ENCODE results near the gene ZNF664.

The ZNF664 gene

GRCh38 chr12:123949770-123950165 is 23.2 kb upstream of the ZNF664 start:
- POLR2A ChIA-PET: no interaction called here
- no peak for DNase-seq (ENCODE audit: extremely low spot score)
- CTCF ChIA-PET: no interaction called here
- no peak for TF ChIP-seq ELF4 (IDR thresholded peaks at IDR 0.05)
- TF ChIP-seq PKNOX1 (IDR thresholded peaks at IDR 0.05): no peak
- TF ChIP-seq FOXA1 (IDR thresholded peaks at IDR 0.05): no peak
- no peak for TF ChIP-seq SUZ12 (IDR thresholded peaks at IDR 0.05)
- TF ChIP-seq NFRKB (IDR thresholded peaks at IDR 0.05): no peak
- no peak for TF ChIP-seq BHLHE40 (IDR thresholded peaks at IDR 0.05; ENCODE audit: borderline replicate concordance)
- no peak for TF ChIP-seq FOXK2 (IDR thresholded peaks at IDR 0.05)
- TF ChIP-seq HDGF (IDR thresholded peaks at IDR 0.05; ENCODE audit: borderline replicate concordance): no peak
- no peak for TF ChIP-seq TARDBP (IDR thresholded peaks at IDR 0.05)
- TF ChIP-seq ZNF384 (IDR thresholded peaks at IDR 0.05): no peak

- ChIA-PET POLR2A (no interaction called here), CTCF (no interaction called here)
- TF ChIP-seq L3MBTL2 (conservative IDR thresholded peaks at IDR 0.05) (no peak), ARNT (IDR thresholded peaks at IDR 0.05) (no peak)
- no peak for DNase-seq (ENCODE audit: extremely low spot score)
Measured at GRCh38 chr12:123950476-123951349, 22.3 kb upstream of the ZNF664 start.

GRCh38 chr12:123951467-123951866 is 21.5 kb upstream of the ZNF664 start:
- TF ChIP-seq ELF4 (IDR thresholded peaks at IDR 0.05) (no peak), FOXM1 (IDR thresholded peaks at IDR 0.05; ENCODE audit: borderline replicate concordance) (no peak), BHLHE40 (IDR thresholded peaks at IDR 0.05; ENCODE audit: borderline replicate concordance) (no peak), FOXA1 (IDR thresholded peaks at IDR 0.05) (no peak), LEF1 (IDR thresholded peaks at IDR 0.05; ENCODE audit: borderline replicate concordance) (no peak), PKNOX1 (IDR thresholded peaks at IDR 0.05) (no peak), SP1 (IDR thresholded peaks at IDR 0.05) (no peak), NFRKB (IDR thresholded peaks at IDR 0.05) (no peak), ARNT (IDR thresholded peaks at IDR 0.05) (no peak), SUZ12 (IDR thresholded peaks at IDR 0.05) (no peak), TARDBP (IDR thresholded peaks at IDR 0.05) (no peak), ZNF384 (IDR thresholded peaks at IDR 0.05) (no peak), HDGF (IDR thresholded peaks at IDR 0.05; ENCODE audit: borderline replicate concordance) (no peak), L3MBTL2 (conservative IDR thresholded peaks at IDR 0.05) (no peak), FOXK2 (IDR thresholded peaks at IDR 0.05) (no peak)
- CTCF ChIA-PET: no interaction called here
- no peak for DNase-seq (ENCODE audit: extremely low spot score)
- POLR2A ChIA-PET: no interaction called here

- no peak for DNase-seq (ENCODE audit: extremely low spot score)
- ChIA-PET CTCF (no interaction called here), POLR2A (no interaction called here)
- TF ChIP-seq SUZ12 (IDR thresholded peaks at IDR 0.05): no peak
- TF ChIP-seq ZNF384 (IDR thresholded peaks at IDR 0.05): no peak
- no peak for TF ChIP-seq FOXA1 (IDR thresholded peaks at IDR 0.05)
- TF ChIP-seq L3MBTL2 (conservative IDR thresholded peaks at IDR 0.05): no peak
- no peak for TF ChIP-seq ELF4 (IDR thresholded peaks at IDR 0.05)
- TF ChIP-seq CTBP1 (IDR thresholded peaks at IDR 0.05; ENCODE audit: borderline replicate concordance): no peak
- no peak for TF ChIP-seq TARDBP (IDR thresholded peaks at IDR 0.05)
- TF ChIP-seq HDGF (IDR thresholded peaks at IDR 0.05; ENCODE audit: borderline replicate concordance): no peak
- no peak for TF ChIP-seq SP1 (IDR thresholded peaks at IDR 0.05)
- no peak for TF ChIP-seq PKNOX1 (IDR thresholded peaks at IDR 0.05)
- no peak for TF ChIP-seq FOXM1 (IDR thresholded peaks at IDR 0.05; ENCODE audit: borderline replicate concordance)
- TF ChIP-seq NFRKB (IDR thresholded peaks at IDR 0.05): no peak
- TF ChIP-seq FOXK2 (IDR thresholded peaks at IDR 0.05): no peak
Measured at GRCh38 chr12:123952037-123952436, 21.0 kb upstream of the ZNF664 start.

- CTCF ChIA-PET: no interaction called here
- TF ChIP-seq ELF4 (IDR thresholded peaks at IDR 0.05) (no peak), ARNT (IDR thresholded peaks at IDR 0.05) (no peak), SP1 (IDR thresholded peaks at IDR 0.05) (no peak), PKNOX1 (IDR thresholded peaks at IDR 0.05) (no peak), ZNF384 (IDR thresholded peaks at IDR 0.05) (no peak), NFRKB (IDR thresholded peaks at IDR 0.05) (no peak), HDGF (IDR thresholded peaks at IDR 0.05; ENCODE audit: borderline replicate concordance) (no peak), FOXM1 (IDR thresholded peaks at IDR 0.05; ENCODE audit: borderline replicate concordance) (no peak), CTBP1 (IDR thresholded peaks at IDR 0.05; ENCODE audit: borderline replicate concordance) (no peak), BHLHE40 (IDR thresholded peaks at IDR 0.05; ENCODE audit: borderline replicate concordance) (no peak), LEF1 (IDR thresholded peaks at IDR 0.05; ENCODE audit: borderline replicate concordance) (no peak), TARDBP (IDR thresholded peaks at IDR 0.05) (no peak), SUZ12 (IDR thresholded peaks at IDR 0.05) (no peak)
- no peak for DNase-seq (ENCODE audit: extremely low spot score)
- POLR2A ChIA-PET: interaction anchor here (0.6 to 0.8 kb wide), 2 partner anchors 10 to 722 kb away, joined by 3 read pairs; partner anchors contain the start of genes MPHOSPH9 and MTRFR
Measured at GRCh38 chr12:123954647-123955350, 18.2 kb upstream of the ZNF664 start.

Measured in HEK293T (cell line).